ENCODE results near the gene MAU2.

The MAU2 gene, protein sequence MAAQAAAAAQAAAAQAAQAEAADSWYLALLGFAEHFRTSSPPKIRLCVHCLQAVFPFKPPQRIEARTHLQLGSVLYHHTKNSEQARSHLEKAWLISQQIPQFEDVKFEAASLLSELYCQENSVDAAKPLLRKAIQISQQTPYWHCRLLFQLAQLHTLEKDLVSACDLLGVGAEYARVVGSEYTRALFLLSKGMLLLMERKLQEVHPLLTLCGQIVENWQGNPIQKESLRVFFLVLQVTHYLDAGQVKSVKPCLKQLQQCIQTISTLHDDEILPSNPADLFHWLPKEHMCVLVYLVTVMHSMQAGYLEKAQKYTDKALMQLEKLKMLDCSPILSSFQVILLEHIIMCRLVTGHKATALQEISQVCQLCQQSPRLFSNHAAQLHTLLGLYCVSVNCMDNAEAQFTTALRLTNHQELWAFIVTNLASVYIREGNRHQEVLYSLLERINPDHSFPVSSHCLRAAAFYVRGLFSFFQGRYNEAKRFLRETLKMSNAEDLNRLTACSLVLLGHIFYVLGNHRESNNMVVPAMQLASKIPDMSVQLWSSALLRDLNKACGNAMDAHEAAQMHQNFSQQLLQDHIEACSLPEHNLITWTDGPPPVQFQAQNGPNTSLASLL

GRCh38 chr19:19320361-19321140, at the start of gene MAU2, which contains the start of gene SUGP1:
Gene MAU2 (plus strand): TSS chr19:19320829. CDS start chr19:19320860, 31 bp downstream.
Gene SUGP1 (minus strand): TSS chr19:19320509. CDS start chr19:19320496, 13 bp downstream.
- Mint-ChIP-seq H3K4me3 (peak within 1 kb of the TSS; percentile 96), H3K4me1 (peaks cover 15% of the 10 kb centered on the region), H3K27ac (peak within 1 kb of the TSS; percentile 97), H3K36me3 (peaks cover 9% of the 10 kb centered on the region), H3K27me3 (no peaks in the 10 kb centered on the region), H3K9me3 (no peaks in the 10 kb centered on the region)
- peak; percentile 82 to 86 for DNase-seq (ENCODE audit: low spot score in 2 of 2)
- peak; percentile 87 for ATAC-seq (ENCODE audit: low read depth)

GRCh38 chr19:19271828-19272599, 48.6 kb upstream of the MAU2 start:
- H3K4me3 Mint-ChIP-seq, result no peak overlapping the region
- H3K27me3 Mint-ChIP-seq, result peaks cover 8% of the 10 kb centered on the region
- DNase-seq (ENCODE audit: low spot score in 2 of 2), result no peak
- no peaks in the 10 kb centered on the region for H3K9me3 Mint-ChIP-seq
- no peak for ATAC-seq (ENCODE audit: low read depth)
- H3K27ac Mint-ChIP-seq, result no peak overlapping the region
- peaks cover 4% of the 10 kb centered on the region for H3K4me1 Mint-ChIP-seq
- H3K36me3 Mint-ChIP-seq, result peaks cover 11% of the 10 kb centered on the region

DNA sequence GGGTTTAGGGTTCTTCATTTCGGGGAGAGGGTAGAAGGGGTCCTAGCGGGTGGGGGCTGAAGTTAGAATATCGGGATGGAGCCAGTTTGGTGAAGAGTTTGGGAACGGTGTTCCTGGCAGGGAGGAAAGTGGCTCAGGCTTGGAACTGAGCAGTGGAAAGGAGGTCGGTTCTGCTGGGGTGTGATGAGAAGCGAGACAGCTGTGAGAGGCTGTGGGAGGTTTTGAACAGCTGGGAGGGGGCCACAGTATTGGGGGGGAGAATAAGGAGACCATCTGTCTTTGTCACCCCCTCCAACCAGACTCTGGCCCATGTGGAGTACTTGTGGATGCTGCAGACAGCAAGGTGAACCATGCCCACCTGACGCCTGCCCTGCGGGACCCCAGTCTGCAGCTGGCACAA, 46.5 kb upstream of the MAU2 start:
- Mint-ChIP-seq H3K4me3 (no peak overlapping the region), H3K36me3 (peaks cover 18% of the 10 kb centered on the region), H3K4me1 (peaks cover 4% of the 10 kb centered on the region), H3K9me3 (no peaks in the 10 kb centered on the region), H3K27ac (no peak overlapping the region), H3K27me3 (peaks cover 10% of the 10 kb centered on the region)
- DNase-seq (ENCODE audit: low spot score in 2 of 2), result no peak
- ATAC-seq (ENCODE audit: low read depth), result no peak

DNA sequence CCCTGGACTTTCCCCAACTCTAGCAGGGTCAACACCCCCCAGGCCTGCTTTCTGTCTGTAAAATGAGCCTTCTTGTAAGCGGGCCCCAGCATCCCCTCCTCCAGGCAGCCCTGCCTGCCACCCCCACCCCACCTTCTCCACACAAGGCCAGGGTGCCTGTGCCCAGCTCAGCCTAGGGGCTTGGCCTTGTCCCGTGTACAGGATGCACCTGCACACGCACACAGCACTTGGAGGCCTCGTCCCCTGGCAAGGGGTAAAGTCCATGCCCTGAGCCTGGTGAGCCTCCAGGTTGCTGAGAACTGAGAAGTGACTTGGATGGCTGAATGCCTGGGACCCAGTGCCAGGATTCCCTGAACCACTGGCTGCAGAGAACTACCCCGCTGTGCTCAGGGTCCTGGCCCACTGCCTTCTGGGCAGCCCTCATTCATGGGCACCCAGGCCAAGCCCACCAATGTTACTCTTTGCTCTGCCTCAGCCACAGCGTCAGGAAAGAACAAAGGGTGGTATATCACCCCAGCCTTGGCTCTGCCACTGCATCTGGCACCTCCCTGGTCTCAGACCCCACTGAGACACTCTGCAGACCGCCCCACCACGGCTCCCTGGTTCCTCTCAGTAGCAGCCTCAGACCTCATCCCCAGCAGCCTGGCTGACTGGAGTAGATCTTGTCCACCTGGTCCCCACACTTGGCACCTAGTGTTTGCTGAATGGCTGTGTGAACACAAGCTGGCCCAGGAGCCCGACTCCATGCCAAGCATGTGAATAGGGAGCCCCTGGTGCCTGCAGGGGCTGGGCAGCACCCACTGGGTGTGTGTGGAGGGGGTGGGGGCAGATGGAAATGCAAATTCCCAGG, 45.7 kb upstream of the MAU2 start:
- Mint-ChIP-seq H3K9me3 (no peaks in the 10 kb centered on the region), H3K4me3 (no peak overlapping the region), H3K36me3 (peaks cover 18% of the 10 kb centered on the region), H3K27ac (no peak overlapping the region), H3K4me1 (peaks cover 4% of the 10 kb centered on the region), H3K27me3 (peaks cover 10% of the 10 kb centered on the region)
- ATAC-seq (ENCODE audit: low read depth) (no peak), DNase-seq (ENCODE audit: low spot score in 2 of 2) (no peak)

GRCh38 chr19:19276386-19276785, 44.2 kb upstream of the MAU2 start:
- Mint-ChIP-seq H3K27ac (no peak overlapping the region), H3K9me3 (no peaks in the 10 kb centered on the region), H3K36me3 (peaks cover 25% of the 10 kb centered on the region), H3K4me1 (peaks cover 4% of the 10 kb centered on the region), H3K27me3 (peaks cover 10% of the 10 kb centered on the region), H3K4me3 (no peak overlapping the region)
- DNase-seq (ENCODE audit: low spot score in 2 of 2) (no peak), ATAC-seq (ENCODE audit: low read depth) (no peak)

DNA sequence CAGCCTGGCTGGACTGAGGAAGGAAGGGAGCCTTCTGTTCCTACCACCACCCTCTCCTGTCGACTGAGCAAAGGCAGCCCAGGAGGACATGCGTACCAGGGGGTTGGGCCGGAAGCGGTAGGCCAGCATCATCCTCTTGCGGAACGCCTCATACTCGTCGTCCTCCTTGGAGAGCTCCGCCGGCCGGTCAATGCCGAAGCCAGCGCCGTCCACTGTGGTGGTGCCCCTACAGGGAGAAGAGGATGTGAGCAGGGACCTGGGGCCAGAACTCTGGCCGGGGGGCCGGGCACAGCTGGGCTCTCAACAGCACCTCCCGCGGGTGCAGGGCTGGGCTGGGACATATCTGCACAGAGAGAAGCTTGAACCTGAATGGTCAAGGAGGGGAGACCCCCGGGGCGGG, 43.8 kb upstream of the MAU2 start:
- Mint-ChIP-seq H3K4me1 (peaks cover 4% of the 10 kb centered on the region), H3K4me3 (no peak overlapping the region), H3K27me3 (peaks cover 10% of the 10 kb centered on the region), H3K9me3 (no peaks in the 10 kb centered on the region), H3K27ac (no peak overlapping the region), H3K36me3 (peaks cover 28% of the 10 kb centered on the region)
- DNase-seq (ENCODE audit: low spot score in 2 of 2) (no peak), ATAC-seq (ENCODE audit: low read depth) (no peak)

DNA sequence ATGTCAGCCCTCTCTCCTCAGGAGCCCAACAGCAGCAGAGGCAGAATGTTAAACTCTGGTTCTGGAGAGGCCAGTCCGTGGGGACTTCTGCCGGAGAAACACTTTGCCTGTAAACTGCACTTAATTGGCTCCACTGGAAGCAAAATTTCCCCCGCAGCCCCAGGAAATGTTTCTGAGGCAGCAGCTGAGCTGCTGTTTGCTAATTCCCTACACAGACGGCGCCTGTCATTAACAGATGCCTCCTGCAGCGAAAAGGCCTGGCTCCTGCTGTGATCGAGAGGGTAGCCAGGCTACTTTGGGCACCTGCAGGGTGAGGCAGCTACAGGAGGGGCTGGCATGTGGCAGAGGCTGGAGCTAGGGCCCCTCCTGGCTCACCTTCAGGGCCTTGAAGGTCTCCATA, 42.3 kb upstream of the MAU2 start:
- peaks cover 36% of the 10 kb centered on the region for H3K36me3 Mint-ChIP-seq
- H3K27me3 Mint-ChIP-seq, result peaks cover 7% of the 10 kb centered on the region
- H3K27ac Mint-ChIP-seq, result no peak overlapping the region
- DNase-seq (ENCODE audit: low spot score in 2 of 2) (no peak), ATAC-seq (ENCODE audit: low read depth) (no peak)
- no peaks in the 10 kb centered on the region for H3K9me3 Mint-ChIP-seq
- H3K4me1 Mint-ChIP-seq, result peaks cover 3% of the 10 kb centered on the region
- H3K4me3 Mint-ChIP-seq, result no peak overlapping the region

GRCh38 chr19:19279062-19279612, 41.5 kb upstream of the MAU2 start:
- H3K4me1 Mint-ChIP-seq, result no peaks in the 10 kb centered on the region
- peaks cover 43% of the 10 kb centered on the region for H3K36me3 Mint-ChIP-seq
- DNase-seq (ENCODE audit: low spot score in 2 of 2) (no peak), ATAC-seq (ENCODE audit: low read depth) (no peak)
- H3K4me3 Mint-ChIP-seq, result no peak overlapping the region
- H3K27ac Mint-ChIP-seq, result no peak overlapping the region
- H3K9me3 Mint-ChIP-seq, result no peaks in the 10 kb centered on the region
- H3K27me3 Mint-ChIP-seq, result peaks cover 3% of the 10 kb centered on the region

GRCh38 chr19:19279853-19280252, 40.8 kb upstream of the MAU2 start:
- Mint-ChIP-seq H3K36me3 (peaks cover 49% of the 10 kb centered on the region), H3K4me1 (no peaks in the 10 kb centered on the region), H3K27ac (no peak overlapping the region), H3K9me3 (no peaks in the 10 kb centered on the region), H3K27me3 (peaks cover 2% of the 10 kb centered on the region), H3K4me3 (no peak overlapping the region)
- ATAC-seq (ENCODE audit: low read depth), result no peak
- DNase-seq (ENCODE audit: low spot score in 2 of 2), result no peak

- H3K4me1 Mint-ChIP-seq, result no peaks in the 10 kb centered on the region
- peaks cover 2% of the 10 kb centered on the region for H3K27me3 Mint-ChIP-seq
- H3K4me3 Mint-ChIP-seq, result no peak overlapping the region
- no peaks in the 10 kb centered on the region for H3K9me3 Mint-ChIP-seq
- H3K36me3 Mint-ChIP-seq, result peaks cover 49% of the 10 kb centered on the region
- ATAC-seq (ENCODE audit: low read depth) (no peak), DNase-seq (ENCODE audit: low spot score in 2 of 2) (no peak)
- no peak overlapping the region for H3K27ac Mint-ChIP-seq
Observed at GRCh38 chr19:19280561-19280960, 40.1 kb upstream of the MAU2 start.

GRCh38 chr19:19285686-19286085, 34.9 kb upstream of the MAU2 start:
- H3K4me3 Mint-ChIP-seq, result no peak overlapping the region
- H3K9me3 Mint-ChIP-seq, result no peaks in the 10 kb centered on the region
- no peak for ATAC-seq (ENCODE audit: low read depth)
- H3K36me3 Mint-ChIP-seq, result peaks cover 47% of the 10 kb centered on the region
- no peaks in the 10 kb centered on the region for H3K27me3 Mint-ChIP-seq
- H3K27ac Mint-ChIP-seq, result no peak overlapping the region
- DNase-seq (ENCODE audit: low spot score in 2 of 2), result no peak
- no peaks in the 10 kb centered on the region for H3K4me1 Mint-ChIP-seq

DNA sequence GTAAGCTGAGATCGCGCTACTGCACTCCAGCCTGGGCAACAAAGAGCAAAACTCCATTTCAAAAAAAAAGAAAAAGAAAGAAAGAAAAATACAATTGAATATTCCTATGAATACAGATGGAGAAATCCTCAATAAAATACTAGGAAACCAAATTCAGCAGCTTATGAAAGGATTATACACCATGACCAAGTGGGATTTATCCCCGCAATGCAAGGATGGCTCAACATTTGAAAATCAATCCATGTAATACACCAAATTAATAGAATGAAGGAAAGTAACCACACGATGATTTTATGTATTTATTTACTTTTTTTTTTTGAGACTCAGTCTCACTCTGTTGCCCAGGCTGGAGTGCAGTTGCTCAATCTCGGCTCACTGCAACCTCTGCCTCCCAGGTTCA, 28.0 kb upstream of the MAU2 start:
- H3K27ac Mint-ChIP-seq, result no peak overlapping the region
- no peak overlapping the region for H3K4me3 Mint-ChIP-seq
- DNase-seq (ENCODE audit: low spot score in 2 of 2) (no peak), ATAC-seq (ENCODE audit: low read depth) (no peak)
- H3K4me1 Mint-ChIP-seq, result no peaks in the 10 kb centered on the region
- H3K27me3 Mint-ChIP-seq, result no peaks in the 10 kb centered on the region
- no peaks in the 10 kb centered on the region for H3K9me3 Mint-ChIP-seq
- H3K36me3 Mint-ChIP-seq, result peaks cover 44% of the 10 kb centered on the region

- no peak overlapping the region for H3K27ac Mint-ChIP-seq
- no peaks in the 10 kb centered on the region for H3K27me3 Mint-ChIP-seq
- no peak for ATAC-seq (ENCODE audit: low read depth)
- no peak overlapping the region for H3K4me3 Mint-ChIP-seq
- H3K9me3 Mint-ChIP-seq, result no peaks in the 10 kb centered on the region
- H3K36me3 Mint-ChIP-seq, result peaks cover 38% of the 10 kb centered on the region
- no peak for DNase-seq (ENCODE audit: low spot score in 2 of 2)
- no peaks in the 10 kb centered on the region for H3K4me1 Mint-ChIP-seq
Observed at GRCh38 chr19:19294914-19295313, 25.7 kb upstream of the MAU2 start.

Data from memory B cell (primary cell).